HepG2 (cell line): Measurements from ENCODE around the gene DHTKD1. TPM values are rescaled to one million over a fixed set of nuclear protein-coding genes. Genes with fewer than 3 reads are reported as not detected.
A peak's percentile ranks its signal among the peaks of the same experiment; 100 is the strongest.

Experiments used
- BCL6 ChIP-seq: IDR thresholded peaks from 2 replicates; pipeline ENCODE4 v1.6.1; 2016; ENCODE audit warnings: missing genetic modification reagents, missing compliant biosample characterization
- ETS1 ChIP-seq: sonication (generic); formaldehyde crosslinking; IDR thresholded peaks from 2 replicates; pipeline ENCODE4 v1.4.0; 2020; ENCODE audit warnings: missing genetic modification reagents
- FLYWCH1 ChIP-seq: sonication (generic); formaldehyde crosslinking; IDR thresholded peaks from 2 replicates; pipeline ENCODE4 v1.8.1; 2023; ENCODE audit warnings: mild to moderate bottlenecking, missing genetic modification reagents
- HDAC1 ChIP-seq: sonication (generic); formaldehyde crosslinking; IDR thresholded peaks from 2 replicates; pipeline ENCODE4 v1.5.1; 2020; ENCODE audit warnings: mild to moderate bottlenecking, missing genetic modification reagents
- IRF9 ChIP-seq: sonication (generic); formaldehyde crosslinking; IDR thresholded peaks from 2 replicates; pipeline ENCODE4 v1.8.0; 2022; ENCODE audit warnings: missing genetic modification reagents, mild to moderate bottlenecking, borderline replicate concordance
- NONO ChIP-seq, 2 experiments: fragments of 450-650 bp in 1 of 2; sonication (generic) in 1 of 2; formaldehyde crosslinking in 1 of 2; IDR thresholded peaks in 1 of 2; conservative IDR thresholded peaks in 1 of 2; 2 replicates each; pipeline versions ENCODE4 v1.6.1 to v1.8.0; 2017 to 2022; ENCODE audit warnings: mild to moderate bottlenecking in 1 of 2, missing genetic modification reagents in 1 of 2, moderate library complexity in 1 of 2
- SMYD3 ChIP-seq: sonication (generic); formaldehyde crosslinking; IDR thresholded peaks from 2 replicates; pipeline ENCODE4 v1.8.1; 2023; ENCODE audit warnings: mild to moderate bottlenecking, missing genetic modification reagents
- TMF1 ChIP-seq: sonication (generic); formaldehyde crosslinking; IDR thresholded peaks from 2 replicates; pipeline ENCODE4 v1.8.1; 2022; ENCODE audit warnings: low read depth, missing genetic modification reagents
- USF2 ChIP-seq, 2 experiments: sonication (generic) in 1 of 2; formaldehyde crosslinking in 1 of 2; IDR thresholded peaks; 2 replicates each; pipeline versions ENCODE4 v1.5.1 to v1.6.1; 2011 to 2020; ENCODE audit warnings: borderline replicate concordance in 1 of 2, low read depth in 1 of 2, low read length in 1 of 2, mild to moderate bottlenecking in 1 of 2, missing genetic modification reagents in 1 of 2, moderate library complexity in 1 of 2
- YY1 ChIP-seq: IDR thresholded peaks from 2 replicates; pipeline ENCODE4 v1.6.1; 2011; ENCODE audit warnings: low read length, low read depth, moderate library complexity, mild to moderate bottlenecking; ENCODE audit not compliant: insufficient read depth, insufficient replicate concordance
- ZBTB7B ChIP-seq: sonication (generic); formaldehyde crosslinking; IDR thresholded peaks from 2 replicates; pipeline ENCODE4 v1.4.0; 2020; ENCODE audit warnings: missing genetic modification reagents
- ZFAT ChIP-seq: sonication (generic); formaldehyde crosslinking; conservative IDR thresholded peaks from 2 replicates; pipeline ENCODE4 v1.8.1; 2023; ENCODE audit warnings: missing genetic modification reagents, inconsistent platforms
- ZMAT3 ChIP-seq: sonication (generic); formaldehyde crosslinking; conservative IDR thresholded peaks from 2 replicates; pipeline ENCODE4 v1.7.0; 2021; ENCODE audit warnings: missing genetic modification reagents
- ZNF18 ChIP-seq: sonication (generic); formaldehyde crosslinking; IDR thresholded peaks from 2 replicates; pipeline ENCODE4 v1.8.0; 2022; ENCODE audit warnings: mild to moderate bottlenecking, missing genetic modification reagents; ENCODE audit not compliant: insufficient replicate concordance
- ZNF333 ChIP-seq: sonication (generic); formaldehyde crosslinking; IDR thresholded peaks from 2 replicates; pipeline ENCODE4 v1.4.0; 2020; ENCODE audit warnings: mild to moderate bottlenecking, missing genetic modification reagents, borderline replicate concordance
- ZNF574 ChIP-seq: sonication (generic); formaldehyde crosslinking; IDR thresholded peaks from 2 replicates; pipeline ENCODE4 v1.4.0; 2020; ENCODE audit warnings: missing genetic modification reagents
- ZNF576 ChIP-seq: sonication (generic); formaldehyde crosslinking; IDR thresholded peaks from 2 replicates; pipeline ENCODE4 v1.4.0; 2020; ENCODE audit warnings: mild to moderate bottlenecking, missing genetic modification reagents
- polyA plus RNA-seq, 8 experiments: library from polyadenylated mRNA; depleted of rRNA in 3 of 8; stranded (reverse) in 7 of 8; unstranded in 1 of 8; fragments of >200 nt; fragmentation: Illumina TruSeq in 4 of 8; extraction: Trizol in 4 of 8; gene quantifications; 2 replicates each; pipeline versions ENCODE4 v1.2.1 to v1.2.3, GENCODE V29; 2011 to 2016; ENCODE audit warnings: low read depth in 4 of 8, missing spikeins in 1 of 8, mixed read lengths in 1 of 8; ENCODE audit not compliant: insufficient read depth in 1 of 8
- total RNA-seq, 5 experiments: library from RNA; depleted of rRNA; stranded (reverse); fragments of >200 nt; fragmentation: Illumina TruSeq; extraction: Trizol; gene quantifications; 2 replicates each; pipeline ENCODE4 v1.2.3, GENCODE V29; 2016; ENCODE audit warnings: low read depth in 1 of 5

The DHTKD1 gene
- total and polyA plus RNA-seq, 2 of the 13 experiments (the other 11 are each of a cell fraction or from before 2014, with no cell fraction given) = 9.6 to 14.1 TPM

GRCh38 chr10:12129222-12130111 is 60.7 kb downstream of the DHTKD1 start, which contains the start of gene SEC61A2 (continued):
- TF ChIP-seq HDAC1 (CRISPR knock-in tag) (0 out of 2 replicates have a peak, but pooled peaks have one; percentile 28), ZNF576 (CRISPR knock-in tag) (no peak), NONO (IDR thresholded peaks at IDR 0.05) (no peak), NONO (CRISPR knock-in tag; conservative IDR thresholded peaks at IDR 0.05) (no peak; the same call in 1 of the 2 replicates), FLYWCH1 (CRISPR knock-in tag) (no peak), ZNF18 (CRISPR knock-in tag) (no peak), ZBTB7B (no peak), ZNF333 (CRISPR knock-in tag) (peak; percentile 69; the same call in 1 of the 2 replicates), BCL6 (CRISPR knock-in tag) (no peak), ZFAT (no peak), ZMAT3 (CRISPR knock-in tag) (no peak; the same call in 1 of the 2 replicates), IRF9 (CRISPR knock-in tag) (0 out of 2 replicates have a peak, but pooled peaks have one; percentile 21), SMYD3 (CRISPR knock-in tag) (no peak), ETS1 (CRISPR knock-in tag) (no peak), USF2 (IDR thresholded peaks at IDR 0.05; ENCODE audit: low read depth, low read length) (peak; percentile 3; the same call in 1 of the 2 replicates), USF2 (CRISPR knock-in tag; IDR thresholded peaks at IDR 0.05; ENCODE audit: borderline replicate concordance) (no peak), TMF1 (no peak), YY1 (no peak), ZNF574 (CRISPR knock-in tag) (no peak; the same call in none of the 2 replicates)
